Tibial nerve (tissue), 4 donors: Measurements from ENCODE around the gene C11orf58. TPM values are rescaled to one million over a fixed set of nuclear protein-coding genes. Genes with fewer than 3 reads are reported as not detected.

Source experiments
- DNase-seq, 2 donors: peaks; one replicate each; pipeline ENCODE4 v3.0.0-alpha.2; 2019; ENCODE audit warnings: low spot score in 2 of 2
- H3K27ac ChIP-seq, 4 donors: fragments of 200-600 bp; sonication (generic) in 3 of 4; one replicate each; pipeline ENCODE4 v1.5.1; 2017 to 2019; ENCODE audit warnings: mild to moderate bottlenecking in 1 of 4
- H3K27me3 ChIP-seq, 2 donors: fragments of 200-600 bp; sonication (generic) in 1 of 2; one replicate each; pipeline versions ENCODE4 v1.5.1 to v1.6.0; 2017 to 2019
- H3K36me3 ChIP-seq, 3 donors: fragments of 200-600 bp; sonication (generic); one replicate each; pipeline ENCODE4 v1.5.1; 2018 to 2019
- H3K4me1 ChIP-seq, 4 donors: fragments of 200-600 bp; sonication (generic) in 3 of 4; one replicate each; pipeline ENCODE4 v1.5.1; 2017 to 2019
- H3K4me3 ChIP-seq, 4 donors: fragments of 200-600 bp; sonication (generic) in 3 of 4; one replicate each; pipeline ENCODE4 v1.5.1; 2017 to 2019; ENCODE audit warnings: mild to moderate bottlenecking in 1 of 4, moderate library complexity in 1 of 4
- H3K9me3 ChIP-seq, 4 donors: fragments of 200-600 bp; sonication (generic) in 3 of 4; one replicate each; pipeline ENCODE4 v1.5.1; 2017 to 2019
- EP300 ChIP-seq, 2 donors: sonication (generic); formaldehyde crosslinking; IDR thresholded peaks; one replicate each; pipeline ENCODE4 v1.6.1; 2017; ENCODE audit warnings: antibody characterized with exemption in 2 of 2, mild to moderate bottlenecking in 1 of 2
- POLR2A ChIP-seq, 2 donors: fragments of 450-650 bp; IDR thresholded peaks; one replicate each; pipeline ENCODE4 v1.6.1; 2017; ENCODE audit warnings: antibody characterized with exemption in 2 of 2, mild to moderate bottlenecking in 2 of 2, moderate library complexity in 2 of 2
- WGBS, 2 donors: methylation state at CpG; one replicate each; pipeline ENCODE4 v1.1.5; 2018; 5-methylcytosine and 5-hydroxymethylcytosine counted together
- total RNA-seq, 4 donors: library from RNA; depleted of rRNA; stranded (reverse); fragments of >200 nt; gene quantifications; one replicate each; pipeline ENCODE4 v1.1.0, GENCODE V29; 2016
- TF ChIP-seq, protein P1 (sequence below), 5 experiments: fragments of 200-600 bp in 3 of 5; fragments of 450-650 bp in 2 of 5; sonication (generic) in 3 of 5; IDR thresholded peaks; one replicate each; pipeline ENCODE4 v1.5.1; 2016 to 2019; ENCODE audit warnings: antibody characterized with exemption in 5 of 5, mild to moderate bottlenecking in 3 of 5, moderate library complexity in 2 of 5

C11orf58 gene
- total RNA-seq, 4 donors from 2014 or later: 136 to 170 (median 144) TPM

DNA sequence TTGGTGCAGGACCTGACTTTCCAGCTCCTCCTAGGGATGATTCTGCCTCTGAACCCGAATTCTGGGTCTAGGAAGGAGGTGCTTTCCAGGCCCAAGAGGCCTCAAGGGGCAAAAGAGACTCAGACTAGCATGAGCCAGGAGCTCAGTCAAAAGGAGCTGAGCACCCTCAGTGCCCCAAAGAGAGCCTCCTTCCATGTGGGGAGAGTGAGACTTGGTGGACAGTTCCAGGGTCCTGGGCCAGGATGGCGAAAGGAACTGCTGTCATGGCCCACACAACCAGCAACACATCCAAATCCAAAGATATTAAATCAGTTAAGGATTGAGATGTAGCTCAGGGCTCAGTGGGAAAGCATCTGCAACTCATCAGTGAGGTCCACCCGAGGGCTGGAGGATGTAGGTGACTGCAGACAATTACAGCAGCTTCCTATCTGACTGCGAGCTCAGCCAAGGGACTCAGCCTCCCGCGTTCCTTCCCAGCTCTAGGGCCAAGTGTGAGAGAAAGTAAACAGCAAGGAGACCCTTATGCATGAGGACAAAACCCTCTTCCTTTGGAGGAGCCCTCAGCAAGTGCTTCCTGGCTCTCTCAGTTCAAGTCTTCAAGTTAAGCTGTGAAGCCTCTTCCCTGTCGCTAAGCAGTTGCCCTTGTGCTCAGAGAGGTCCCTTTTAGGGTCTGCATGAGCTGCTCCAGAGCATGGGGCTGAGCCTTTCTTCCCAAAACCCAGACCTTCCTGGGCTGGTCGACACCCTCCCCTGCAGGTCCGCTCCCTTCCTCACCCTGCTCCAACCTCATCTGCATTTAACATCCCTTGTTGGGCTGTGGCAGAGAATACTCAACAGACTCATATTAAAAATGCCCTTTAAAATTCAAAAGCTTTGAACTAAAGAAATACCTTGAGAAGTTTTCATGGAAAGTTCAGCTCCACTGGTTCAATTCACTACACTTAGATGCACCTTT is 35.8 kb downstream of the C11orf58 start:
- H3K4me1 ChIP-seq: peaks cover 0 to 9% (median 0%) of the 10 kb centered on the region in 4 donors
- TF ChIP-seq, protein P1, sequence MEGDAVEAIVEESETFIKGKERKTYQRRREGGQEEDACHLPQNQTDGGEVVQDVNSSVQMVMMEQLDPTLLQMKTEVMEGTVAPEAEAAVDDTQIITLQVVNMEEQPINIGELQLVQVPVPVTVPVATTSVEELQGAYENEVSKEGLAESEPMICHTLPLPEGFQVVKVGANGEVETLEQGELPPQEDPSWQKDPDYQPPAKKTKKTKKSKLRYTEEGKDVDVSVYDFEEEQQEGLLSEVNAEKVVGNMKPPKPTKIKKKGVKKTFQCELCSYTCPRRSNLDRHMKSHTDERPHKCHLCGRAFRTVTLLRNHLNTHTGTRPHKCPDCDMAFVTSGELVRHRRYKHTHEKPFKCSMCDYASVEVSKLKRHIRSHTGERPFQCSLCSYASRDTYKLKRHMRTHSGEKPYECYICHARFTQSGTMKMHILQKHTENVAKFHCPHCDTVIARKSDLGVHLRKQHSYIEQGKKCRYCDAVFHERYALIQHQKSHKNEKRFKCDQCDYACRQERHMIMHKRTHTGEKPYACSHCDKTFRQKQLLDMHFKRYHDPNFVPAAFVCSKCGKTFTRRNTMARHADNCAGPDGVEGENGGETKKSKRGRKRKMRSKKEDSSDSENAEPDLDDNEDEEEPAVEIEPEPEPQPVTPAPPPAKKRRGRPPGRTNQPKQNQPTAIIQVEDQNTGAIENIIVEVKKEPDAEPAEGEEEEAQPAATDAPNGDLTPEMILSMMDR (IDR thresholded peaks at IDR 0.05): no peak
- TF ChIP-seq POLR2A (IDR thresholded peaks at IDR 0.05): no peak
- TF ChIP-seq EP300 (IDR thresholded peaks at IDR 0.05): no peak
- H3K36me3 ChIP-seq: peaks cover 0 to 27% (median 0%) of the 10 kb centered on the region in 3 donors
- no peaks in the 10 kb centered on the region for H3K9me3 ChIP-seq
- H3K27me3 ChIP-seq: no peaks in the 10 kb centered on the region
- DNase-seq: no peak
- WGBS, 2 donors: 56 to 57% methylated on average over 8 to 9 of the region's 9 CpGs
- no peak overlapping the region for H3K27ac ChIP-seq
- H3K4me3 ChIP-seq: no peak overlapping the region

DNA sequence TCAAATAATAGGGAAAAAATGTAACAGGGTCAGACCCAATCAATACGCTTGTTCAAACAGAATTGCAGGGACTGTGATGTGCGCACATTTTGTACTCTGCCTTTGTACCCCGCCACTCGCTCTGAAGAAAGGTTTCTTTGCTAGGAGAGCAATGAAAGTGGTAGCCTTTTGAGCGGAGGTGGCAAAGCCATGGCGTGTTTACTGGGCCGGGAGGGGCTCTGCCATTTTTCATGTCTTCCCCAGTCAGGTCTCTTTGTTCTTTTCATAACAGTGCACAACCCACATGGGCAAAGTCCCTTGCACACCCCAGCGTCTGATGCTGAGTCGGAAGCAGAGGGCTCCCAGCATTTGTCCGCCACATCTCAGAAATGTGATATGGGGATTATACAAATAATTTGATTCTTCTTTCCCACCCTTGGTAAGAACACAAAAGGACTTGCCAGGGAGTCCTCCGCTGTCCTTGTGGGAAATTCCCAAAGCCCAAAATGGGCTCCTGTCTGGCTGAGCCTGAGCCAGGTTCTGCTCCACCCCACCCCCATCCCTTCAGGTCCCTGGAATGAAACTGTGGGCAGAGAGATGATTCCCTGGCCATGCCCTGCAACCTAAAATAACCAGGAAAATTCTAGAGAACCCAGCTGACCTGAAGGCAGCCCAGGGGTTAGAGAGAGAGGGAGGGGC is 36.6 kb downstream of the C11orf58 start:
- Histone ChIP-seq H3K36me3 (peaks cover 0 to 29% (median 0%) of the 10 kb centered on the region in 3 donors), H3K27ac (no peak overlapping the region), H3K4me3 (no peak overlapping the region), H3K9me3 (no peaks in the 10 kb centered on the region), H3K4me1 (peaks cover 0 to 9% (median 0%) of the 10 kb centered on the region in 4 donors), H3K27me3 (no peaks in the 10 kb centered on the region)
- 83 to 92% methylated on average over 11 of the region's 11 CpGs for WGBS, 2 donors
- no peak for TF ChIP-seq EP300 (IDR thresholded peaks at IDR 0.05)
- TF ChIP-seq, protein P1 (IDR thresholded peaks at IDR 0.05): no peak
- no peak for TF ChIP-seq POLR2A (IDR thresholded peaks at IDR 0.05)
- no peak for DNase-seq

DNA sequence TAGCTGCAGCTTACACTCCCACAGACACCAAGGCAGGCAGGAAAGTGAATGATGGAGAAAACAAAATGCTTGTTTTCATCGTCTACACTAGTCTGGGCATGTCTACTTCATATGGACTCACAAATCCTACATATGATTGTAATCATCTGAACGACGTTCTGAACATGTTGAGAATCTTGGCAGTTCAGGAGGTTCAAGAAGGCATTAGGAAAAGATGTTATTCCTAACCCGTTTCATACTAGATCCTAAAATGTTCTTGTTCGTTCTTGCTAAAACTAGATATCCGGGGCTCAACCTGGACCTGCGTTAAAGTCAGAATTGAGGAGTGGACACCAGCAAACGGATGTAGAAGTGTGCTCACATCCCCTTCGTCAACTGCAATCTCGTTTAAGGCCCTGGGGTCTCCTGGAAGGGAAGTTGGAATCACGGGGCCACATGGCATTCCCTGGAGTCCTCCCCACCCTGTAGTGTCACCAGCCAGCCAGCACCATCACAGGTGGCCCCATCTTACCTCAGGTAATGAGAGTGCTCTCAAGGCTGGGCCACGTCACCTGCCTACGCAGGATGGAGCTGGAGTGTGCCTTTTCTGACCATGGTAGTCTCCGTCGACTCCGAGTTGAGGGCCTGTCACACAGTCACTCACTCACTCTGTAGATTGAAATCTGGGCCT is 37.3 kb downstream of the C11orf58 start:
- 79 to 82% methylated on average over 16 of the region's 16 CpGs for WGBS, 2 donors
- H3K4me1 ChIP-seq: peaks cover 0 to 9% (median 0%) of the 10 kb centered on the region in 4 donors
- TF ChIP-seq POLR2A (IDR thresholded peaks at IDR 0.05): no peak
- no peak for TF ChIP-seq EP300 (IDR thresholded peaks at IDR 0.05)
- TF ChIP-seq, protein P1 (IDR thresholded peaks at IDR 0.05): no peak
- no peak for DNase-seq
- H3K27ac ChIP-seq: no peak overlapping the region
- H3K4me3 ChIP-seq: no peak overlapping the region
- H3K27me3 ChIP-seq: no peaks in the 10 kb centered on the region
- no peaks in the 10 kb centered on the region for H3K9me3 ChIP-seq
- peaks cover 0 to 36% (median 0%) of the 10 kb centered on the region in 3 donors for H3K36me3 ChIP-seq

DNA sequence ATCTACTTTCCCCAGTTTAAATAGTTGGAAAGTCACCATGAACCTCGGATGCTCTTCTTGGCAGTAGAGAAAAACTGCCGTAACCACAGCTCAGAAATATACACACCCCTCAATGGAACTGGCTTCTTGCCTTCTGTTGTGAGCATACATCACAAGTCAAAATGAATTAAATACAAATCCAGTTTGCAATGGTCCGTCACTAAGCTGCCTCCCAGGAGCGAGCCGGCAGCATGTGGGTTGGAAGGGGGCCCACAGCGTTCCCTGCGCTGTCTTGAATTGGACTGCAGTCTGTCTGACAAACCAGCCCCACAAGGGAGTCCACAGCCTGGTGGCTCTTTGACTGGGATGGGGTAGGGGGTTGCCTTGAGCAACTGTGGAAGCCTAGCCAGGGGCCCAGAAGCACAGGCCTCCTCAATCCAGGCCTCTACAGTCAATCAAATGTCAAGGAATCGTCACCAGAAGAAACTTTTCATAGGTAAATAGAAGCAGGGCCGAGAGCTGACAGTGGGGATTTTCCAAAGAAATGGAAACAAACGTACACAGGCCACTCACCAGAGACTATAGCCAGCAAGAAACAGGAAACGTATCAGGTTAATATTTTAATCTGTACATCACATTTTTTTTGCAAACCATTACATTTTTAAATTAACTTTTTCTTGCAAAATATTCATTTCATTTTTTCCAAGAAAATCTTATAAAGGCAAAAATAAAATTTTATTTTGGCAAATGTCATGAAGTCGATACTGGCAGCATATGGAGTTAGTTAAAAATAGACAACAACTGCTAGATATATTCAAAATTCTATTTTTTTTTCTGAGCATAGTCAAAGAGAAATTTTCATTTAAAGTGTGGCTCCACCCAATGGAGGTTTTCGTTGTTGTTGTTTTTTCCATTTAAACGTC is 38.5 kb downstream of the C11orf58 start:
- TF ChIP-seq, protein P1 (IDR thresholded peaks at IDR 0.05): no peak
- TF ChIP-seq EP300 (IDR thresholded peaks at IDR 0.05) (no peak), POLR2A (IDR thresholded peaks at IDR 0.05) (no peak)
- peaks cover 0 to 42% (median 0%) of the 10 kb centered on the region in 3 donors for H3K36me3 ChIP-seq
- no peaks in the 10 kb centered on the region for H3K9me3 ChIP-seq
- WGBS, 2 donors: 57 to 59% methylated on average over 14 of the region's 14 CpGs
- no peak for DNase-seq
- no peak overlapping the region for H3K4me3 ChIP-seq
- peaks cover 0 to 9% (median 0%) of the 10 kb centered on the region in 4 donors for H3K4me1 ChIP-seq
- H3K27me3 ChIP-seq: no peaks in the 10 kb centered on the region
- no peak overlapping the region for H3K27ac ChIP-seq
